Measurements from ENCODE around the gene HK1. TPM values are rescaled to one million over a fixed set of nuclear protein-coding genes. Genes with fewer than 3 reads are reported as not detected.

Gene HK1
- total RNA-seq, 2 experiments from 2014 or later, result 213 to 220 TPM

DNA sequence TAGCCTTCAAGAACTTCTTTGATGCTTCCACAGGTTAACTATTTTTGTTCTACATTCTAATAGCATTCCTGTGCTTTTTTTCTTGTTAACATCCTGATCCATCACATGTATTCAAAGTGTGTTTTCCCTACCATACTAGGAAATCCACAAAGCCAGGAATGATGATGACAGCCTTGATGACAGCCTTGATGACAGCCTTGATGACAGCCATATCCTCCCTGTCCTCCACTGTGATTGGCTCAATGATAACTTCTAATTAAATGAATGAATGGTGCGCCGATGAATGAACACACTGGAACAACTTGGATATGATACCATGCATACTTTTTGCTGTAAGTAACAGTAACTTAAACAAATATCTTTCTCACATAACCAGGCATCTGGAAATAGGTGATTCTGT is 146.7 kb downstream of the HK1 start:
- no peaks in the 10 kb centered on the region for H3K27me3 Mint-ChIP-seq
- peaks cover 49% of the 10 kb centered on the region for H3K4me1 Mint-ChIP-seq (ENCODE audit: low read depth)
- ChIA-PET POLR2A (no interaction called here), CTCF (interaction anchor here (0.7 to 3.1 kb wide), 5 partner anchors 8 to 84 kb away, joined by 3 to 15 read pairs (median 5); partner anchors contain the start of gene TACR2)
- no peak overlapping the region for H3K4me3 Mint-ChIP-seq
- intact Hi-C loops (cut with micrococcal nuclease), result loop anchor here (2.0 to 5.0 kb wide), 2 partner anchors 16 to 207 kb away; partner anchors contain the start of gene FAM241B
- no peaks in the 10 kb centered on the region for H3K36me3 Mint-ChIP-seq
- no peaks in the 10 kb centered on the region for H3K9me3 Mint-ChIP-seq
- H3K27ac Mint-ChIP-seq, result no peak overlapping the region
- no peak for DNase-seq

DNA sequence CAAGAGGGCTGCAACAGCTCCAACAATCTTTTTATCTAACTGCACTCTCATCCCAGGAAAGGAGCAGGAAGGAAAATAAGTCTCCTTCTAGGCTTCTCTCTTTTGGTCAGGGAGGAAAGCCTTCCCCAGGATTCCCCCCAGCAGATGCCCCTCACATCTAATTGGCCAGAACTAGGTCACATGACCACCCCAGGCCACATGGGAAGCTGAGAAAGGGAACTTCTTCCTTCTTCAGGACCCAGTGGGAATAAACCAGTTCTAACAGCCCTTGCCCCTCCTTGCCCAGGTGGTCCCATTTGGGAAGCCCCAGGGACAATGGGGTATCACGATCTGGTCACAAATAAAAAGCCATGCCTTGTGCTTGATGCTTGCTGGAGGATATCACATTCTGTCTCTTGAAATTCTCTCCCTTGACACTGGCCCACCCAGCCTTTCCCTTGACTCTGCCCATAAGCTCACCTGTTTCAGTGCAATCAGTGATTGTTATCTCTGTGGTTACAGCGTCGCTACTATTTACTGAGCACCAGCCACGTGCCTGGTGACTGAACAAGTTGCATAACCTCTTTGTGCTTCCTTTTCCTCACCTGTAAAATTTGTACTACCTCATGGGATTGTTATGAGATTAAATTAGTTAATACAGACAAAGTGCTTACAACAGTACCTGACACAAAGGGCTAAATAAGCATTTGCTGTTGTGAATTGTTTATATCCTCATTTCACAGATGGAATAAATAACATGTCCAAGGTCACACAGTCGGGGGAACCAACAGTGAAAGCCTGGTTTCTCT is 147.4 kb downstream of the HK1 start:
- Mint-ChIP-seq H3K36me3 (no peaks in the 10 kb centered on the region), H3K4me1 (ENCODE audit: low read depth) (peaks cover 49% of the 10 kb centered on the region), H3K27me3 (no peaks in the 10 kb centered on the region), H3K4me3 (no peak overlapping the region), H3K9me3 (no peaks in the 10 kb centered on the region), H3K27ac (peak overlapping the region; percentile 54)
- POLR2A ChIA-PET, result no interaction called here
- DNase-seq, result peak; percentile 35
- intact Hi-C loops (cut with micrococcal nuclease), result loop anchor here (2.0 to 5.0 kb wide), 2 partner anchors 17 to 207 kb away; partner anchors contain the start of gene FAM241B
- CTCF ChIA-PET, result interaction anchor here (0.7 to 3.1 kb wide), 7 partner anchors 9 to 83 kb away, joined by 3 to 15 read pairs (median 5); partner anchors contain the start of gene TACR2

DNA sequence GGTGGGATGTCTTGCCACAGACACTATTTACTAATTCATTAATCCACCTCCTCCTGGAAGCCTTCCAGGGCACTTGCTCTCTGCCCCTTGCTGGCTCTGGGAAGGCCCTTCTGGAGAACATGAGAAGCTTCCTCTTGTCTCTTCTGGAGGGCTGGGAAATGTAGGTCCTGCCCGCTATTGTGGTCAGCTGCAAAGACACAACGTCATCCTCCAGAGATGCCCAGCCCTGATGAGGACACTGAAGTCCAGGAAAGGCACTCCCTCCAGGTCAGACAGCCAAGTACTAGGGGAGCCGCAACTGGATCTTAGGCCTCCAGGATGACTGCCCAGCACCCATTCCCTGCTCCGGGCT is 148.1 kb downstream of the HK1 start:
- Mint-ChIP-seq H3K27me3 (no peaks in the 10 kb centered on the region), H3K9me3 (no peaks in the 10 kb centered on the region), H3K27ac (no peak overlapping the region), H3K36me3 (no peaks in the 10 kb centered on the region), H3K4me1 (ENCODE audit: low read depth) (peaks cover 49% of the 10 kb centered on the region), H3K4me3 (no peak overlapping the region)
- intact Hi-C loops (cut with micrococcal nuclease), result loop anchor here (5.0 kb wide), 1 partner anchor 206 kb away; the partner anchor contains the start of gene FAM241B
- POLR2A ChIA-PET, result no interaction called here
- CTCF ChIA-PET, result interaction anchor here (0.6 to 3.1 kb wide), 7 partner anchors 18 to 95 kb away, joined by 3 to 15 read pairs (median 5); no protein-coding TSS in a partner anchor
- DNase-seq, result no peak

DNA sequence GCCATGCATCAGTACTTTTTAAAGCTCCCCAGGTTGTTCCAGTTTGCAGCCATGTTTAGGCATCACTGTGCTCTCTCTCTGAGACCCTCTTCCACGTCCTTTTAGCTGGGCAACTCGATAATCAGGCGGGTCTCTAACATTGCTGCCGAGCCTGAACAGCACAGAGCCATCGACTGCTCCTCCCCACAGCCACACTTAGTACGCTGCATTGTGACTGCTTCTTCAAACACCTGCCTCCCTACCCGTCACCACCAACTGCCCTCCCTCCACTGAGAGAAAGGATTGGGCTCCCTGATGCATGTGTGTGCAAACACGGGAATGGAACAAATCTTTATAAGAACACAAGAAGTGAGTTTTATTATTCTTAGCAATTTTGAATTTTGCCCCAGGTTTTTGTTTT is 149.9 kb downstream of the HK1 start:
- CTCF ChIA-PET, result interaction anchor here (0.7 to 3.1 kb wide), 4 partner anchors 20 to 210 kb away, joined by 3 to 15 read pairs (median 4); no protein-coding TSS in a partner anchor
- no peak for DNase-seq
- H3K4me1 Mint-ChIP-seq (ENCODE audit: low read depth), result peaks cover 42% of the 10 kb centered on the region
- H3K27ac Mint-ChIP-seq, result peak overlapping the region; percentile 33
- POLR2A ChIA-PET, result no interaction called here
- no peak overlapping the region for H3K4me3 Mint-ChIP-seq
- H3K27me3 Mint-ChIP-seq, result no peaks in the 10 kb centered on the region
- no peaks in the 10 kb centered on the region for H3K9me3 Mint-ChIP-seq
- no peaks in the 10 kb centered on the region for H3K36me3 Mint-ChIP-seq
- intact Hi-C loops (cut with micrococcal nuclease), result loop anchor here (5.0 kb wide), 1 partner anchor 204 kb away; the partner anchor contains the start of gene FAM241B

DNA sequence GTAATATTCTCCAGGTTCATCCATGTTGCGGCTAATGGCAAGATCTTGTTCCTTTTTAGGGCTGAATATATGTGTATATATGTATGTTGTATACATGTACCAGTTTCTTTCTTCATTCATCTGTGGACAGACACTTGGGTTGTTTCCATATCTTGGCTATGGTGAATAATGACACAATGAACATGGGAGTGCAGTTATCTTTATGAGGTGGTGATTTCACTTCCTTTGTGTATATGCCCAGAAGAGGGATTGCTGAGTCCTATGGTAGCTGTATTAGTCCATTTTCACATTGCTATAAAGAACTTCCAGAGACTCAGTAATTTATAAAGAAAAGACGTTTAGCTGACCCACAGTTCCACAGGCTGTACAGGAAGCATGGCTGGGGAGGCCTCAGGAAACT is 155.9 kb downstream of the HK1 start:
- CTCF ChIA-PET, result interaction anchor here (1.1 to 1.4 kb wide), 2 partner anchors 8 to 203 kb away, joined by 3 read pairs; no protein-coding TSS in a partner anchor
- DNase-seq, result no peak
- Mint-ChIP-seq H3K9me3 (no peaks in the 10 kb centered on the region), H3K27ac (no peak overlapping the region), H3K36me3 (no peaks in the 10 kb centered on the region), H3K27me3 (peaks cover 4% of the 10 kb centered on the region), H3K4me3 (no peak overlapping the region), H3K4me1 (ENCODE audit: low read depth) (no peaks in the 10 kb centered on the region)
- intact Hi-C loops (cut with micrococcal nuclease), result no loop called here
- POLR2A ChIA-PET, result no interaction called here

DNA sequence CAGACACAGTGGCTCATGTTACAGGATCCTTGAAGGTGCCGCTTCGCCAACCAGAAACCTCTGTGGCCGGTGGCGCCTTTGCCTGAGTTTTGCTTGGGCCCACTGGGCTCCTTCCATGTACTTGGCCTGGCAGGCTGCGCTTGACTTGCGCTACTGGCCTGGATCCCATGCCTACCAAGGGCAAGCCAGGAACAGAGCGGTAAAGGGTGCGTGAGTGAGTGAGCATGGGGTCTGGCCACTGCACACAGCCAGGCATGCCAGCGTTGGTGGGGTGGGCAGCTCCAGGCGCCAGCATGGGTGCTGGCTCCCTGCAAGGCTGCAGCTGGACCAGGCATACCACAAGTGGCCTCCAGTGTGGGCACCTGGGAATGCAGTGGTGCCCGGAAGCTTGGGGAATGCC is 156.6 kb downstream of the HK1 start:
- Mint-ChIP-seq H3K27me3 (peaks cover 4% of the 10 kb centered on the region), H3K4me3 (no peak overlapping the region), H3K4me1 (ENCODE audit: low read depth) (no peaks in the 10 kb centered on the region), H3K36me3 (no peaks in the 10 kb centered on the region), H3K27ac (no peak overlapping the region), H3K9me3 (no peaks in the 10 kb centered on the region)
- POLR2A ChIA-PET, result no interaction called here
- no peak for DNase-seq
- intact Hi-C loops (cut with micrococcal nuclease), result no loop called here
- CTCF ChIA-PET, result no interaction called here

DNA sequence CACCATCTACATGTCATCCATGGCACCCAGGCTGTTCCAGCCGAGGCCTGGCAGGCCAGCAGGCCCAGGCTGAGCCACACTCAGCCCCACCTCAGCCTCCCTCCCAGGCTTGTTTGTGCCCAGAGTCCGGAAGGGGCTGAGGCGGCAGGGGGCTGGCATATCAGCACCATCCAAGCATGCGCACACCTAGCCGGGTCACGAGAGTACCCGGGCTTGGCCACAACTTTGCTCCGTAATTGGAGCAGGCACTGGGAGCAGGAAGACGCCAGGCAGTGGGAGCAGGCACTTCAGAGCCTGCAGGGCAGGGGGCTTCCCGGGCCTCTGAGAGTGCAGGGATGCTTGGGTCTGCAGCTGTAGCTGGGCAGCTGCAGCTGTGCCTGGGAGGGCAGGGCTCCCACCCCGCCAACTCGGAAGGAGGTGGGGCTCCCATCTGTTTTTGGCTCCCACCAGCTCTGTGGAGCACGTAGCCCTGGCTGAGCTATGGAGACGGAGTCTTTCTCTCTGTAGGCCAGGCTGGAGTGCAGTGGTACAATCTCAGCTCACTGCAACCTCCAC is 157.7 kb downstream of the HK1 start:
- H3K27me3 Mint-ChIP-seq, result peaks cover 4% of the 10 kb centered on the region
- CTCF ChIA-PET, result no interaction called here

DNA sequence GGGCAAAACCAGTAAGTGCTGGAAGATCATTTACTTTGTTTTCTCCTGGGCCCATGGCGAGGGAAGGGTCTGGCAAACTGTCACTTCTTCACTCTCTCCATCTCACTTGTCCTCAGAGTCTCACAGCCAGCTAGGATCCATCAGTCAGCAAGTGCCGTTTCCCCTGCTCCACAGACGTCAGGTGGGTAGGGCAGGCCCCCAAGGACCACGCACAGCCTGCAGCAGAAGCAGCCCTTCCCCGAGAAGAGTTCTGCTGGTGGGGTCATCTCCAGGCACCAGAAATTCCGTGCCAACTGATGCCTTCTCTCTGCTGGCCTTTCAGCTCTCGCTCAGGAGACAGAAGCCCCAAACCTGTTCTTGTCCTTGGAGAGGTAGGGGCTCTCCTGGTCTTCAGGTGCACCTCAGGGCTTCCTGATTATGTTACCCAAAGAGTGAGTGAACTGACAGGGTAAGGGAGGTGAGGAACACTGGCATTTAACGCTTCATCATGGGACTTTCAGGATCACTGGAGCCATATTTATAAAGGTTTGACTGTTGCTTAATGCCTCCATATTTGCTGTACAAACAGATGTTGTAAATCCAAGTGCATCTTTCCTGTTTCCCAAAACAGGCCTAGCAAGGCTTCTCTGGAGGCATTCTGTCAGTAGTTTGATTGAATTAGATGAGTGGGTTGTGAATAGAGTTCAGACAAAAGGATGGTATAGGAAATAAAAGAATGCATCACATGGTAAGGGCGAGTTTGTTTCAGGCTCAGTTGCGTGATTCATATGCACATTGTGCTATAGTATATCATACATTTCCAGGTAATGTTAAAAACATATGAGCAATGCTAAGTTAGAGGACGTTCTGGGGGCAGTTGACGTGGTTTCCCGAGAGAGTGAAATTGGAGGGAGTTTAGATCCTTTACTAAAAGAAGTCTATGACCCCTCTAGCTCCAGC is 159.3 kb downstream of the HK1 start:
- no peak overlapping the region for H3K4me3 Mint-ChIP-seq
- H3K4me1 Mint-ChIP-seq (ENCODE audit: low read depth), result no peaks in the 10 kb centered on the region
- DNase-seq, result no peak
- POLR2A ChIA-PET, result no interaction called here
- no peak overlapping the region for H3K27ac Mint-ChIP-seq
- no peaks in the 10 kb centered on the region for H3K9me3 Mint-ChIP-seq
- intact Hi-C loops (cut with micrococcal nuclease), result no loop called here
- H3K36me3 Mint-ChIP-seq, result no peaks in the 10 kb centered on the region
- CTCF ChIA-PET, result interaction anchor here (0.6 kb wide), 1 partner anchor 709 kb away, joined by 3 read pairs; the partner anchor contains the start of gene TYSND1
- peaks cover 4% of the 10 kb centered on the region for H3K27me3 Mint-ChIP-seq

More for the DNA sequence above, 157.7 kb downstream of the HK1 start:
- DNase-seq, result no peak
- no peak overlapping the region for H3K4me3 Mint-ChIP-seq
- no peaks in the 10 kb centered on the region for H3K9me3 Mint-ChIP-seq
- POLR2A ChIA-PET, result no interaction called here
- no peak overlapping the region for H3K27ac Mint-ChIP-seq
- H3K36me3 Mint-ChIP-seq, result no peaks in the 10 kb centered on the region
- H3K4me1 Mint-ChIP-seq (ENCODE audit: low read depth), result no peaks in the 10 kb centered on the region
- intact Hi-C loops (cut with micrococcal nuclease), result no loop called here

DNA sequence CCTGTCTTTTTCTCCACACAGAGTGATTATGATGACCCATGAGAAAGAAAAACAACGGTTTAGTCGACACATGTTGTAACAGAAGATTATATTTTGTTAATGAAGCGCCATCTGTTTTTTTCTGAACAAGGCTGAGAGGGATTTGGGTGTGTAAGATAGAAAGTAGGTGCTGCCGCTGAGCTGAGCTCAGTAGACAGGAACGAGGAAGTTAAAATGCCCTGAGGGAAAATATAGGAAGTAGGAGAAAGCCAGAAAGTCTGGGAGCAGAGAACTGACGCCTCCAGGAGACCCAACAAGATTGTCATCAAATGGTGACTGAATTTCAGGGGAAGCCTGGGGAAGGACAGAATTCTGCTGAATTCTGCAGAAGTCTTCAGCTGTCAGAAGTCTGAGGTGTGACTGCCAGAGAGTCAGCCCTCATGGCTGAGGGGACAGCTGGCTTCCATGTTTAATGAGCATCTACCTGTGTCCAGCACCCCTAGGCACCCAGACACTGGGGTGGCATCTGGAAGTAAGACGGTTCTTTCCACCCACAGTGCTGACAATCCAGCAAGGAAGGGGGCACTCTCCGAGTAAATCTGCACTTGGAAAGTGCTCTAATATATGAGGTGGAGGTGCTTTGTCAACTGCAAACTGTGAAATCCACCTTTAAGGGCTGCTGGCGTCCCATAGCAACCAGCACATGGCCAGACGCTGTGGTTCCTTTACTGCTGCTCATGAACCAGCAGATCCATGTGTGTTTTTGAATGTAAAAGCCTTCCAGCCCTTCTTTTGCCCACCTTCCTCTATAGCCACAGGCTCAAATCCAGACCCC is 160.4 kb downstream of the HK1 start:
- no peak overlapping the region for H3K4me3 Mint-ChIP-seq
- no peaks in the 10 kb centered on the region for H3K9me3 Mint-ChIP-seq
- intact Hi-C loops (cut with micrococcal nuclease), result no loop called here
- no peaks in the 10 kb centered on the region for H3K4me1 Mint-ChIP-seq (ENCODE audit: low read depth)
- DNase-seq, result no peak
- H3K27me3 Mint-ChIP-seq, result peaks cover 4% of the 10 kb centered on the region
- ChIA-PET POLR2A (no interaction called here), CTCF (interaction anchor here (0.9 kb wide), 1 partner anchor 11 kb away, joined by 3 read pairs; no protein-coding TSS in a partner anchor)
- no peaks in the 10 kb centered on the region for H3K36me3 Mint-ChIP-seq
- no peak overlapping the region for H3K27ac Mint-ChIP-seq

DNA sequence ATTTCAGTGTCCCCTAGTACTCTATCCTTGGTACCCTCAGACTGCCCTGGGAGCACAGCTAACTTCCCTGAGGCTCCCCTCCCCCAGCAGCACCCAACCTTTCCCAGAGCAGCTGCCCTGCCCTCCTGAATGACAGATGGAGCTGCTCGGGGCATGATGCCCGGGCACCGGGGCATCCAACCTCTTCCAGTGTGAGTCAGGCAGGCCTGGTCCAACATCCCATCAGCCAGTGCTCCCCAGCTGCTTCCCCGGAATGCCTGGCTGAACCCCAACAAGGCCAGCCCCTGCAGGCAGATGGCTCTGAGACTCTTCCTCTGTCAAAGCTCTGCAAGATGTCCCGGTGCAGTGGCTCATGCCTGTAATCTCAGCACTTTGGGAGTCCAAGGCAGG is 161.0 kb downstream of the HK1 start:
- Mint-ChIP-seq H3K36me3 (no peaks in the 10 kb centered on the region), H3K9me3 (no peaks in the 10 kb centered on the region), H3K4me1 (ENCODE audit: low read depth) (no peaks in the 10 kb centered on the region), H3K27me3 (peaks cover 4% of the 10 kb centered on the region), H3K27ac (no peak overlapping the region), H3K4me3 (no peak overlapping the region)
- intact Hi-C loops (cut with micrococcal nuclease), result no loop called here
- ChIA-PET CTCF (interaction anchor here (0.9 kb wide), 1 partner anchor 12 kb away, joined by 3 read pairs; no protein-coding TSS in a partner anchor), POLR2A (no interaction called here)
- no peak for DNase-seq

DNA sequence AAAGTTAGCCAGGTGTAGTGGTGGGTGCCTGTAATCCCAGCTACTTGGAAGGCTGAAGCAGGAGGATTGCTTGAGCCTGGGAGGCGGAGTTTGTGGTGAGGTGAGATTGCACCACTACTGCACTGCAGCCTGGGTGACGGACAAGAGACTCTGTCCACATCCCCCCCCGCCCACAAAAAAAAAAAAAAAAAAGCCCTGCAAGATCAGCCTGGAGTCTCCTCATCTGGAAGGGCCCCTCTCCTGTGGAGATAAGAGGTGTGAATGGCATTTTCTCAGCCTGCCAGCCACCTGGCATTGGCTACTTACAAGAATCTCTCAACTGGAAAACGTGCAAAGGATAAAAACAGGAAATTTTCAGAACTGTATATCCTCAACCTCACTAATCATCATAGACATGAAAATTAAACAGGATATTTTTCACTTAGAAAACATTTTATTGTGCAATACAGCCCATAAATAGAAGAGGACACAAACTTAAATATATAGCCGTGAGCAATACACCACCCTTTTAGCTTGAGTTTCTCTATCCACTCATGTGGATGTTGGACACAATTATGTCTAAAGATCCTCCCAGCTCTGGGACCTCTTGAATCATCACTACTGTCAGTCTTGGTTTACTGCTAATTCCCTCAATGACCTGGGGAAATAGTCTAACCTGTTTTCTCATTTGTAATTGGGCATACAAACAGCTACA is 161.7 kb downstream of the HK1 start:
- DNase-seq, result no peak
- H3K9me3 Mint-ChIP-seq, result no peaks in the 10 kb centered on the region
- ChIA-PET POLR2A (no interaction called here), CTCF (no interaction called here)
- intact Hi-C loops (cut with micrococcal nuclease), result no loop called here
- H3K4me1 Mint-ChIP-seq (ENCODE audit: low read depth), result no peaks in the 10 kb centered on the region
- no peaks in the 10 kb centered on the region for H3K36me3 Mint-ChIP-seq
- H3K4me3 Mint-ChIP-seq, result no peak overlapping the region
- no peak overlapping the region for H3K27ac Mint-ChIP-seq
- H3K27me3 Mint-ChIP-seq, result peaks cover 4% of the 10 kb centered on the region
